Activated naive CD4-positive, alpha-beta T cell treated with anti-CD3 and anti-CD28 coated beads for 36 hours (primary cell): ENCODE data around the gene SIPA1L3. TPM values are rescaled to one million over a fixed set of nuclear protein-coding genes. Genes with fewer than 3 reads are reported as not detected.

Source experiments
- CTCF ChIA-PET: fragments of 350-600 bp; sonication (Branson Sonifier 250); formaldehyde crosslinking; loops from one replicate; lab custom pipeline; 2021; ENCODE audit warnings: antibody characterized with exemption; lab: Charles Lee
- DNase-seq: peaks from one replicate; pipeline ENCODE4 v3.0.0-alpha.2; 2020
- H3K27ac Mint-ChIP-seq: one replicate; pipeline ENCODE4 v1.8.0; 2021; ENCODE audit warnings: mild to moderate bottlenecking, mixed read lengths
- H3K27me3 Mint-ChIP-seq: one replicate; pipeline ENCODE4 v1.8.0; 2021; ENCODE audit warnings: low read depth, mixed read lengths
- H3K36me3 Mint-ChIP-seq: one replicate; pipeline ENCODE4 v1.8.0; 2021; ENCODE audit warnings: low read depth, mixed read lengths
- H3K4me1 Mint-ChIP-seq: one replicate; pipeline ENCODE4 v1.8.0; 2021; ENCODE audit warnings: low read depth, mixed read lengths
- H3K4me3 Mint-ChIP-seq: one replicate; pipeline ENCODE4 v1.8.0; 2021; ENCODE audit warnings: mild to moderate bottlenecking, moderate library complexity, mixed read lengths
- H3K9me3 Mint-ChIP-seq: one replicate; pipeline ENCODE4 v1.8.0; 2021; ENCODE audit warnings: mixed read lengths
- intact Hi-C: fragments of 100-400 bp; cut with micrococcal nuclease; formaldehyde crosslinking; loops from one replicate; pipeline ENCODE4 v1.15.1; 2023
- total RNA-seq, 2 experiments: library from RNA; stranded (reverse); gene quantifications; one replicate each; pipeline ENCODE4 v1.2.3, GENCODE V29; 2021

SIPA1L3 gene
- total RNA-seq, 2 experiments from 2014 or later: 8.1 to 10.4 TPM

DNA sequence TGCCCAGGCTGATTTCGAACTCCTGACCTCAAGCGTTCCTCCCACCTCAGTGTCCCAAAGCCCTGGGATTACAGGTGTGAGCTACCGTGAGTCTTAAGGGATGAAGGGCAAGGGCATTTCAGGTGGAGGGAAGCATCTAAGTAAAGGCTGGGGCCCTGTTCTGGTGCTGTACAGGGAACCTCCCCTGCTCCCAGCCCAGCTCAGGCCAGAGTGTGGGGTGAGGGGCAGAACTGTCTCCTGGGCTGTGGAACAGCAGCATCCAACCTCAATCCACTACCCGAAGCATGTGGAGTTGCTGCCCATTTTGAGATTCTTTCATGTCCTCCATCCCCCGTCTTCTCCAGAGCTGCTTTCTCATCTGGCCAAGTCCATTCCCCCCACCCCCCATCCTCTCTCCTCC is 105.3 kb downstream of the SIPA1L3 start:
- H3K36me3 Mint-ChIP-seq: no peaks in the 10 kb centered on the region
- no peaks in the 10 kb centered on the region for H3K27me3 Mint-ChIP-seq
- no peaks in the 10 kb centered on the region for H3K9me3 Mint-ChIP-seq
- H3K27ac Mint-ChIP-seq: no peak overlapping the region
- intact Hi-C loops: no loop called here
- CTCF ChIA-PET: interaction anchor here (0.7 kb wide), 1 partner anchor 121 kb away, joined by 3 read pairs; no protein-coding TSS in a partner anchor
- H3K4me1 Mint-ChIP-seq: no peaks in the 10 kb centered on the region
- no peak for DNase-seq
- no peak overlapping the region for H3K4me3 Mint-ChIP-seq

DNA sequence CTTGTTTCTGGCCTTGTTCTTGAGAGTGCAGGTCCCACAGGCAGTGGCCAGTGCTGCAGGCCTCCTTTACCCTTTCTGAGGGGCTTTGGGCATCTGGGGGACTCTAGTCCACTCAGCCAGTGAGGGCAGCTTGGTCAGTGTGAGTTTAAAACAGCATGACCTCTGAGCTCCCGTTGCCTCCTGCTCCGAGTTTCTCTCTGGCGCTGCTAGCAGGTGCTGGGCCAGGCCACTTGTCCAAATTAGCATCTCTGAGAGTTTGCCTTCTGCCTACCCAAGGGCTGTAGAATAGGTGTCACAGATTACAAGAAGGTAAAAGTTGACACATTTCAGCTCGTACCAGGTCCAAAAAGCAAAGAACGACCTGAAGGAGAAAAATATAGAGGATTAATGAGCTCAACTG is 105.9 kb downstream of the SIPA1L3 start:
- DNase-seq: no peak
- Mint-ChIP-seq H3K4me3 (no peak overlapping the region), H3K27ac (no peak overlapping the region), H3K4me1 (no peaks in the 10 kb centered on the region), H3K27me3 (no peaks in the 10 kb centered on the region), H3K9me3 (no peaks in the 10 kb centered on the region), H3K36me3 (no peaks in the 10 kb centered on the region)
- intact Hi-C loops: no loop called here
- CTCF ChIA-PET: interaction anchor here (0.5 kb wide), 1 partner anchor 28 kb away, joined by 3 read pairs; no protein-coding TSS in a partner anchor

DNA sequence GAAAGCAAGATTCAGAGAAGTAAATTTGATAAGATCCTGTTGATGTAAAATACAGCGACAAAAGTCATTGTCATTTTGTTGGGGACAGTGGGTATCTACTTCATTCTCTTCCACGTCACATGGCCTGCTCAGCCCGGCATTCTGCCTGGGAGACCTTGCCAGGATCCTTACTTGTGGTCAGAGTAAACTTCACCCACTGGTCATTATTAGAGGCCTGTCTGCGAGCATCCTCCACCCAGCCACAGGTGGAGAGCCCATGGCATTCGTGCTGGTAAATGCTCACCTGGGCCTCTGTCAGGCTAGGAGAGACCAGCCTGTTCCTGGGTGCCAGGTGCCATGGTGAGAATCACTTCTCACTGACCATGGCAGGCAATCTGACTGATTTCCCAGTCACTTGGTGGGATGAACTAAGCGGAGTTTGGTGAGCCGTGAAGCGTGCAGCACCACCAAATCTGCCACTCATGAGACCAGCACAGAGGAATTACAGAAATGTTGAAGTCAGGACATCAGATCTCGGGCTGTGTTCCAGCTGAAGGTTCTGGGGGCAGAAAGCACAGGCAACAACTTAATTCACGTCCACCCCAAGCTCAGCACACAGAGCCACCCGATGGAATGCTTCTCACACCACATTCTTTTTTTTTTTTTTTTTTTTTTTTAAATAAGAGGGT is 107.0 kb downstream of the SIPA1L3 start:
- Mint-ChIP-seq H3K27me3 (no peaks in the 10 kb centered on the region), H3K36me3 (no peaks in the 10 kb centered on the region), H3K27ac (no peak overlapping the region), H3K4me3 (no peak overlapping the region), H3K9me3 (no peaks in the 10 kb centered on the region), H3K4me1 (no peaks in the 10 kb centered on the region)
- DNase-seq: no peak
- intact Hi-C loops: no loop called here
- CTCF ChIA-PET: no interaction called here

DNA sequence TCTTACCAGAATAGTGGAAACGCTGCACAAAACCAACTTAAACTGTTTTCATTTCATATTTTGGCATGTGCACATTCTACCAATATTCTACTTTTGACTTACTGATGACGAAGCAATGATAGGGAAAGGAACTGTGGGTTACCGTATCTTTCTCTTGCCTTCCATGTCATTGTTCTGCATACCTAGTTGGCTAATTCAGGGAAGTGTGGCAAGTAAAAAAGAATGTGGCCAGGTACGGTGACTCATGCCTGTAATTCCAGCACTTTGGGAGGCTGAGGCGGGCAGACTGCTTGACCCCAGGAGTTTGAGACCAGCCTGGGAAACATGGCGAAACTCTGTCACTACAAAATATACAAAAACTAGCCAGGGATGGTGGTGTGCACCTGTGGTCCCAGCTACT is 108.2 kb downstream of the SIPA1L3 start:
- DNase-seq: no peak
- H3K27me3 Mint-ChIP-seq: no peaks in the 10 kb centered on the region
- H3K9me3 Mint-ChIP-seq: no peaks in the 10 kb centered on the region

DNA sequence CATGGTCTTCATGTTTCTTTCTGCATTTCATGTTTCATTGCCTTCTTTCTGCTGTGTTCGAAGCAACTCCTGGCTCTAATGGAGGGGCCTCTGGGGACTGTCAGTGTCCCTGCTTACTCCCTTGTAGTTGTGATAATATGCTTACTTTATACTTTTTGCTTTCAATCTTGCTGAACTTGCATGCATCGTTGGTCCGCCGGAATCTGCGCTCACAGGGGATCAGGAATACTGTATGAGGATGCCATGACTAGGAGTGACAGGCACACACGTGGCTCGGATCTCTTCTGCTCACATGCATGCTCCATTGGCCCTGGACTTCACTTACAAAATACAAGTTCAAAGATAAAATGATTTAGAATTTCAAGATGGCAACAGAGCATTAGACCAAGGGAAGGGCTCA is 108.8 kb downstream of the SIPA1L3 start:
- no peak for DNase-seq
- intact Hi-C loops: no loop called here
- no peaks in the 10 kb centered on the region for H3K4me1 Mint-ChIP-seq
- no peaks in the 10 kb centered on the region for H3K36me3 Mint-ChIP-seq
- CTCF ChIA-PET: no interaction called here
- no peak overlapping the region for H3K4me3 Mint-ChIP-seq
- H3K9me3 Mint-ChIP-seq: no peaks in the 10 kb centered on the region
- H3K27me3 Mint-ChIP-seq: no peaks in the 10 kb centered on the region
- H3K27ac Mint-ChIP-seq: no peak overlapping the region

More for the DNA sequence above, 108.2 kb downstream of the SIPA1L3 start:
- CTCF ChIA-PET: no interaction called here
- no peak overlapping the region for H3K4me3 Mint-ChIP-seq
- intact Hi-C loops: no loop called here
- no peak overlapping the region for H3K27ac Mint-ChIP-seq
- H3K4me1 Mint-ChIP-seq: no peaks in the 10 kb centered on the region
- H3K36me3 Mint-ChIP-seq: no peaks in the 10 kb centered on the region

DNA sequence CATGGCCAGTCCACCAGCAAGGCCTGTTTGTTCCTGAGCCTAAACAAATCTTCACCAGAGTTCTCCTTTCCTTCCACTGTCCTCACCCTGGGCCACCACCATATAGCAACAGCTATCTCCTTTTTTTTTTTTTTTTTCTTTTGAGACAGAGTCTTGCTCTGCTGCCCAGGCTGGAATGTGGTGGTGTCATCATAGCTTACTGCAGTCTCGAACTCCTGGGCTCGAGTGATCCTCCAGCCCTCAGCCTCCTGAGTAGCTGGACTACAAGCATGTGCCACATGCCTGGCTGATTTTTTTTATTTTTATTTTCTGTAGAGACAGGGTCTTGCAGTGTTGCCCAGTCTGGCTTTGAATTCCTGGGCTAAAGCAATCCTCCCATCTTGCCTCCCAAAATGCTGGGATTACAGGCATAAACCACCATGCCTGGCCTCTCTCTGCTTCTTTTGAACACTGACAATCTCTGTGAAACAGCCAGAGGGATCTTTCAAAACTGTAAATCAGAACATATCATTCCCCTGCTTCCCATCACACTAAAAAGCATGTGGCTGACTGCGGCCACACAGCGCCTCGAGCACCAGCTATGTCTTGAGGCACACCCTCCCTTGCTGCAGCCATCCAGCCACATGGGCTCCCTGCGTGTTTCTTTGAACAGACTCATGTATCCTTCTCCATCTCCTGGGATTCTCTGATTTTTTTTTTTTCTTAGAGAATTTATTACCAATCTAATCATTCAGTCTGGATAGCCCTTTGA is 110.6 kb downstream of the SIPA1L3 start:
- Mint-ChIP-seq H3K27me3 (no peaks in the 10 kb centered on the region), H3K27ac (no peak overlapping the region), H3K9me3 (no peaks in the 10 kb centered on the region), H3K4me1 (no peaks in the 10 kb centered on the region), H3K36me3 (no peaks in the 10 kb centered on the region), H3K4me3 (no peak overlapping the region)
- intact Hi-C loops: no loop called here
- DNase-seq: no peak
- CTCF ChIA-PET: no interaction called here

DNA sequence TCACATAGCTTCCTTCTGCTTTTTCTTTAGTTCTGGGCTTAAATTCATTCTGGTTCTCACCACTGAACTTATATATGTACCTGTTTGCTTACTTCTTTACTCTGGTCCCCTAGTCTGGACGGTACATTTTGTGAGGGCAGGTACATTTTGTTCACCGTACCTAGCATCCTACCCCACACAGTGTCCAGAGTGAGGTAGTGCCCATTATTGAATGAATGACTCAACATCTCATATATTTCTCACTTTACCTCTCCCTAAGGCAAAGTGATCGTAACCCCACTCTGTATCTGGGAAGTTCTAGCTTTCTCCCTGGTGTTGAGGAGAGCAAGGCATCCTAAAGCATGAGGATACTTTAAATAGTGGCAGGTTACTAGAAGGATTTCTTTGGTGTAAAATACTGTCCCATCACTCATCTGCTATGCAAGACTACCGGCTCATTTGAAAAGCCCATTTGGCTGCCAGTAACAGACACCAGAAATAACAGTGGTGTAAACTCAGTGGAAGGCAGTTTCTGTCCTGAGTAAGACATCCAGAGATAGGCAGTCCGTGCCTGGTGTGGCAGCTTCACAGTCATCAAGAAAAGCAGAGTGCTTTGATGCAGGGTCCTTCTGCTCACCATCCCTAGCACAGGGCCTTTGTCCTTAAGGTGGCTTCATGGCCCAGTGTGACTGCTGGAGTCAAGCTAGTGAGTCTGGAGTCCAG is 111.8 kb downstream of the SIPA1L3 start:
- Mint-ChIP-seq H3K27ac (no peak overlapping the region), H3K4me1 (no peaks in the 10 kb centered on the region), H3K4me3 (no peak overlapping the region), H3K36me3 (no peaks in the 10 kb centered on the region), H3K27me3 (no peaks in the 10 kb centered on the region), H3K9me3 (no peaks in the 10 kb centered on the region)
- intact Hi-C loops: no loop called here
- CTCF ChIA-PET: no interaction called here
- no peak for DNase-seq

DNA sequence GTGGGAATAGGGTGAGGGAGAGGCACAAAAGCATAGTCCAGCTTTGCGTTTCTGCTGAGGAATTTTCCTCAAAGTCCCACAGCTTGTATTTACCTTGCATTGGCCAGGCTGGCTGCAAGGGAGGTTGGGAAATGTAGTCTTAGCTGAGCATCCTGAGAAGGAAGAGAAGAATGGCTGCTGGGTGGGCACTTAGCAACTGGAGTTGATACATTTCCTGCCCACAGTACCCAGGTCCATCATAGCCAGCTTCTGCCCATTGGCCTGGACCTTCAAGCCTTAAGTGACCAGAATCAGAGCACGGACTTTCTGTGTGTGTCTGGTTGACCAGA is 112.4 kb downstream of the SIPA1L3 start:
- DNase-seq: no peak
- Mint-ChIP-seq H3K27me3 (no peaks in the 10 kb centered on the region), H3K4me1 (no peaks in the 10 kb centered on the region), H3K9me3 (no peaks in the 10 kb centered on the region), H3K27ac (no peak overlapping the region), H3K4me3 (no peak overlapping the region), H3K36me3 (no peaks in the 10 kb centered on the region)
- intact Hi-C loops: no loop called here
- CTCF ChIA-PET: no interaction called here

DNA sequence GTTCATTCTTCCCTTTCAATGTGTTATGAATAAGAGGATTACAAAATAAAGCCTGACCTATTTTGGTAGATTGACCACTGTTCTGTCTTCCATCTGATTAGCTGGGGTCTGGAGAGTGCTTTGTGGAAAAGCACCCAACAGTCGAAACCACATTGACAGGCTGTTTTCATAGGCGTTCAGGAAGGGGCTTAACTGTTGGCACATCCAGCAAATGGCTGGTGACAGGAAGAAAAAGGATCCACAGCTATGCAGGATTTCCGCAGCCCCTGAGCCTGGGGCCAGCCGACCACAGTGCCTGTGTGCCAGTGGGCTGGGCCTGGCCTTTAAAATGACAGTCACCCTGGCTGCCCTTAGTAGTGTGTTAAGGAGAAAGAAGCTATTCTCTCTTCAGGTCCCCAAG is 113.3 kb downstream of the SIPA1L3 start:
- H3K4me1 Mint-ChIP-seq: no peaks in the 10 kb centered on the region
- no peak overlapping the region for H3K4me3 Mint-ChIP-seq
- CTCF ChIA-PET: interaction anchor here (0.6 to 0.9 kb wide), 2 partner anchors 9 to 211 kb away, joined by 3 read pairs; no protein-coding TSS in a partner anchor
- no peak for DNase-seq
- H3K36me3 Mint-ChIP-seq: no peaks in the 10 kb centered on the region
- no peak overlapping the region for H3K27ac Mint-ChIP-seq
- intact Hi-C loops: no loop called here
- no peaks in the 10 kb centered on the region for H3K9me3 Mint-ChIP-seq
- no peaks in the 10 kb centered on the region for H3K27me3 Mint-ChIP-seq

DNA sequence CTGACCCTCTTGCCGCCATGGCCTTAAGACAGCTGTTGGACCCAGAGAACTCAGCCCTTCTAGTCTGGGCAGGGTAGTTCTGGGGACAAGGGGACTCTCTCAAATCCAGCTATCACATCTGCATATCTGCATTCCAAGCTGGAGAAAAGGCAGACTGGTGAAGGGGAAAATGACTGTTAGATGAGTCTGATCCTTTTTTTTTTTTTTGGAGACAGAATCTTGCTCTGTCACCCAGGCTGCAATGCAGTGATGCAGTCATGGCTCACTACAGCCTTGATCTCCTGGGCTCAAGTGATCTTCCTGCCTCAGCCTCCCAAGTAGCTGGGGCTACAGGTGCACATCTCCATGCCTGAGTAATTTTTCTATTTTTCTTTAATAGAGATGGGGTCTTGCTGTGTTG is 114.3 kb downstream of the SIPA1L3 start:
- H3K27ac Mint-ChIP-seq: no peak overlapping the region
- H3K4me1 Mint-ChIP-seq: no peaks in the 10 kb centered on the region
- no peaks in the 10 kb centered on the region for H3K9me3 Mint-ChIP-seq
- no peaks in the 10 kb centered on the region for H3K36me3 Mint-ChIP-seq
- CTCF ChIA-PET: interaction anchor here (0.7 to 0.9 kb wide), 2 partner anchors 210 to 1131 kb away, joined by 3 read pairs; no protein-coding TSS in a partner anchor
- intact Hi-C loops: no loop called here
- no peaks in the 10 kb centered on the region for H3K27me3 Mint-ChIP-seq
- H3K4me3 Mint-ChIP-seq: no peak overlapping the region
- DNase-seq: no peak

DNA sequence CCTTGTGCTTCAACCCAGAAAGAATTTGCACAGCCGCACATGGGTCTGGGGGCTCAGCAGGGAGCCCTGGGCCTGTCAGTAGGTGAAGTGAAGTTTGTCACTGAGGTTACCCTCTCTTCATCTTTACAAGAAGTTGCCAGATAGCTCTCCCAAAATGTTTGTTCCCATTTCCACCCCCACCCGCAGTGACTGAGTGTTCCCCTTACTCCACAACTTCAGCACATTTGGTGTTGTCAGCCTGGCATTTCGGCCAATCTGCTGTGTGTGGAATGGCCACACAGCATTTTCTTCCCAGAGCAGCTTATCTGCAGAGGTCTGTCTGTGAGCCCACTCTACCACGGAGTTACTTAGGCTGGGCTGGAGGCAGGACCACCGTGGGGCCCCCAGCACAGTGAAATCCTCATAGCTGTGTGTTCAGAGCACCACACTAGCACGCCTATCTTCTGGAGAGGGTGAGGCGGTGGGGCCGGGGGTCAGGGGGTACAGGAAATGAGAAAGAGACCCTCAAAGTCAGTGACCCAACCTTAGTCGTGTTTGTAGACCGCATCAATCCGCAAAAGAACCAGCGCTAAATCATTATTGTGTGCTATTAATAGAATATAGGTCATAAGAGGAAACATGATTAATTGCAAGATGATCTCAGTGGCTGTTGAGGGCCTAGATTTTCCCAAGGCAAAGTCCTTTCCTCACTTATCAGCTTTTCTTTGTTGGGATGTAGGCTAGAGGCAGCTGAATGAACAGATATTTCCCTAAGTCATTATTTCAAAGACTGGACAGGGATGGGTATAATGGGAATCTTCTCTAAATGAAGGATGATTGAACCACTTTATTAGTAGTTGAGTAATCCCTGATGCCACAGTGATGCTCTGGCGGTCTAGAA is 116.0 kb downstream of the SIPA1L3 start:
- H3K4me3 Mint-ChIP-seq: no peak overlapping the region
- intact Hi-C loops: no loop called here
- H3K9me3 Mint-ChIP-seq: no peaks in the 10 kb centered on the region
- no peaks in the 10 kb centered on the region for H3K4me1 Mint-ChIP-seq
- CTCF ChIA-PET: no interaction called here
- no peaks in the 10 kb centered on the region for H3K36me3 Mint-ChIP-seq
- H3K27ac Mint-ChIP-seq: no peak overlapping the region
- H3K27me3 Mint-ChIP-seq: no peaks in the 10 kb centered on the region
- DNase-seq: no peak
